Stomach smooth muscle (tissue), 2 donors: ENCODE results near the gene SERTAD2.

Source experiments
- H3K27ac ChIP-seq: one replicate; pipeline ENCODE4 v1.7.0; 2013; ENCODE audit warnings: mild to moderate bottlenecking, low read length, inconsistent platforms
- H3K27me3 ChIP-seq, 2 donors: one replicate each; pipeline ENCODE4 v1.7.0; 2013; ENCODE audit warnings: low read length in 2 of 2; ENCODE audit not compliant: insufficient read depth in 2 of 2, control insufficient read depth in 1 of 2
- H3K36me3 ChIP-seq, 2 donors: one replicate each; pipeline ENCODE4 v1.7.0; 2013; ENCODE audit warnings: low read length in 2 of 2; ENCODE audit not compliant: control insufficient read depth in 2 of 2, insufficient read depth in 2 of 2
- H3K4me1 ChIP-seq: one replicate; pipeline ENCODE4 v1.7.0; 2013; ENCODE audit warnings: low read length; ENCODE audit not compliant: control insufficient read depth, insufficient read depth
- H3K4me3 ChIP-seq, 2 donors: one replicate each; pipeline ENCODE4 v1.7.0; 2013; ENCODE audit warnings: low read length in 2 of 2
- H3K9ac ChIP-seq, 2 donors: one replicate each; pipeline ENCODE4 v1.7.0; 2013; ENCODE audit warnings: low read length in 2 of 2, mild to moderate bottlenecking in 1 of 2
- H3K9me3 ChIP-seq, 2 donors: one replicate each; pipeline ENCODE4 v1.7.0; 2013; ENCODE audit warnings: low read length in 2 of 2; ENCODE audit not compliant: control insufficient read depth in 2 of 2
- donor health status: healthy.
- donor health status: Pancreatic carcinoma.

The SERTAD2 gene

GRCh38 chr2:64606479-64607363 is 47.0 kb downstream of the SERTAD2 start:
- H3K4me1 ChIP-seq = peaks cover 14% of the 10 kb centered on the region
- peak overlapping the region in 1 of 2 donors; percentile 62 for H3K4me3 ChIP-seq

GRCh38 chr2:64605991-64606478 is 47.7 kb downstream of the SERTAD2 start:
- Histone ChIP-seq H3K9me3 (peaks cover 0 to 2% of the 10 kb centered on the region in 2 donors), H3K9ac (no peak overlapping the region), H3K36me3 (no peaks in the 10 kb centered on the region), H3K4me1 (peaks cover 14% of the 10 kb centered on the region), H3K27ac (no peak overlapping the region), H3K4me3 (no peak overlapping the region), H3K27me3 (no peaks in the 10 kb centered on the region)

More at GRCh38 chr2:64606479-64607363, 47.0 kb downstream of the SERTAD2 start:
- H3K27ac ChIP-seq = no peak overlapping the region
- H3K9me3 ChIP-seq = peaks cover 0 to 2% of the 10 kb centered on the region in 2 donors
- no peaks in the 10 kb centered on the region for H3K36me3 ChIP-seq
- H3K9ac ChIP-seq = peak overlapping the region in 1 of 2 donors; percentile 29
- H3K27me3 ChIP-seq = no peaks in the 10 kb centered on the region

GRCh38 chr2:64605026-64605471 is 48.7 kb downstream of the SERTAD2 start:
- Histone ChIP-seq H3K9me3 (peaks cover 0 to 2% of the 10 kb centered on the region in 2 donors), H3K27me3 (no peaks in the 10 kb centered on the region), H3K4me3 (no peak overlapping the region), H3K4me1 (peaks cover 14% of the 10 kb centered on the region), H3K9ac (no peak overlapping the region), H3K36me3 (no peaks in the 10 kb centered on the region), H3K27ac (no peak overlapping the region)

- no peaks in the 10 kb centered on the region for H3K27me3 ChIP-seq
- H3K27ac ChIP-seq = no peak overlapping the region
- H3K9me3 ChIP-seq = peaks cover 0 to 2% of the 10 kb centered on the region in 2 donors
- H3K36me3 ChIP-seq = no peaks in the 10 kb centered on the region
- H3K9ac ChIP-seq = no peak overlapping the region
- peaks cover 10% of the 10 kb centered on the region for H3K4me1 ChIP-seq
- H3K4me3 ChIP-seq = no peak overlapping the region
These were observed 49.6 kb downstream of the SERTAD2 start for GRCh38 chr2:64604155-64604554.

GRCh38 chr2:64602436-64602835 is 51.3 kb downstream of the SERTAD2 start:
- Histone ChIP-seq H3K4me3 (no peak overlapping the region), H3K4me1 (peaks cover 7% of the 10 kb centered on the region), H3K27me3 (no peaks in the 10 kb centered on the region), H3K27ac (no peak overlapping the region), H3K9me3 (peaks cover 0 to 2% of the 10 kb centered on the region in 2 donors), H3K36me3 (no peaks in the 10 kb centered on the region), H3K9ac (no peak overlapping the region)

- Histone ChIP-seq H3K9ac (no peak overlapping the region), H3K27me3 (no peaks in the 10 kb centered on the region), H3K9me3 (peaks cover 0 to 2% of the 10 kb centered on the region in 2 donors), H3K27ac (no peak overlapping the region), H3K4me3 (no peak overlapping the region), H3K36me3 (no peaks in the 10 kb centered on the region), H3K4me1 (peaks cover 3% of the 10 kb centered on the region)
These were observed 51.8 kb downstream of the SERTAD2 start for GRCh38 chr2:64601785-64602391.

GRCh38 chr2:64601034-64601754 is 52.5 kb downstream of the SERTAD2 start:
- H3K4me1 ChIP-seq = no peaks in the 10 kb centered on the region
- H3K27me3 ChIP-seq = no peaks in the 10 kb centered on the region
- no peaks in the 10 kb centered on the region for H3K36me3 ChIP-seq
- H3K9me3 ChIP-seq = peaks cover 0 to 2% of the 10 kb centered on the region in 2 donors
- no peak overlapping the region for H3K4me3 ChIP-seq
- H3K9ac ChIP-seq = no peak overlapping the region
- H3K27ac ChIP-seq = no peak overlapping the region

GRCh38 chr2:64599469-64599868 is 54.2 kb downstream of the SERTAD2 start:
- Histone ChIP-seq H3K36me3 (no peaks in the 10 kb centered on the region), H3K4me3 (no peak overlapping the region), H3K4me1 (no peaks in the 10 kb centered on the region), H3K27ac (no peak overlapping the region), H3K9me3 (peaks cover 0 to 2% of the 10 kb centered on the region in 2 donors), H3K9ac (no peak overlapping the region), H3K27me3 (no peaks in the 10 kb centered on the region)

GRCh38 chr2:64598226-64598625 is 55.5 kb downstream of the SERTAD2 start:
- Histone ChIP-seq H3K4me3 (no peak overlapping the region), H3K9me3 (no peaks in the 10 kb centered on the region), H3K4me1 (no peaks in the 10 kb centered on the region), H3K9ac (no peak overlapping the region), H3K36me3 (no peaks in the 10 kb centered on the region), H3K27ac (no peak overlapping the region), H3K27me3 (no peaks in the 10 kb centered on the region)

- Histone ChIP-seq H3K4me1 (no peaks in the 10 kb centered on the region), H3K9ac (no peak overlapping the region), H3K27ac (no peak overlapping the region)
These were observed 58.1 kb downstream of the SERTAD2 start for GRCh38 chr2:64595397-64596176.

More at GRCh38 chr2:64595397-64596176, 58.1 kb downstream of the SERTAD2 start:
- Histone ChIP-seq H3K9me3 (no peaks in the 10 kb centered on the region), H3K27me3 (no peaks in the 10 kb centered on the region), H3K4me3 (no peak overlapping the region), H3K36me3 (peaks cover 0 to 14% of the 10 kb centered on the region in 2 donors)
